A549 (cell line): ENCODE results near the gene CXXC5.
"Not testable (repeated sequence)": the region's sequence is repeated elsewhere in the genome, so short reads cannot be mapped to it uniquely, and the experiment has no call there.

Source experiments
- CBX8 ChIP-seq: fragments of 200-600 bp; sonication (generic); IDR thresholded peaks from 2 replicates; pipeline ENCODE4 v1.6.1; 2016
- CHD2 ChIP-seq: fragments of 150-350 bp; IDR thresholded peaks from 2 replicates; pipeline ENCODE4 v1.6.1; 2014; ENCODE audit warnings: low read length; ENCODE audit not compliant: partially characterized antibody
- CTCF ChIP-seq: fragments of >200 bp; sonication (Bioruptor Twin); formaldehyde crosslinking; IDR thresholded peaks from 3 replicates; pipeline ENCODE4 v1.5.1; 2016
- E2F6 ChIP-seq: IDR thresholded peaks from 2 replicates; pipeline ENCODE4 v1.6.1; 2012; ENCODE audit warnings: low read depth, borderline replicate concordance
- EP300 ChIP-seq, 2 experiments: fragments of >200 bp; sonication (Bioruptor Twin); formaldehyde crosslinking; IDR thresholded peaks; 2 replicates in 1 of 2; 3 replicates in 1 of 2; pipeline ENCODE4 v1.6.1; 2016 to 2017
- HOXB5 ChIP-seq: fragments of 250-450 bp; sonication (Bioruptor Pico); IDR thresholded peaks from 2 replicates; pipeline ENCODE4 v1.5.0; 2020; ENCODE audit warnings: mild to moderate bottlenecking, moderate library complexity
- JUN ChIP-seq, 2 experiments: fragments of >200 bp; sonication (Bioruptor Twin); formaldehyde crosslinking; IDR thresholded peaks; 2 replicates in 1 of 2; 3 replicates in 1 of 2; pipeline ENCODE4 v1.6.1; 2016 to 2017
- NPAS2 ChIP-seq: fragments of 250-450 bp; sonication (Bioruptor Pico); IDR thresholded peaks from 2 replicates; pipeline ENCODE4 v1.8.0; 2022; ENCODE audit warnings: mild to moderate bottlenecking, moderate library complexity, borderline replicate concordance
- POLR2A ChIP-seq: IDR thresholded peaks from 2 replicates; pipeline ENCODE4 v1.6.1; 2012; ENCODE audit warnings: mild to moderate bottlenecking, low read length
- RAD21 ChIP-seq, 2 experiments: fragments of >200 bp in 1 of 2; sonication (Bioruptor Twin) in 1 of 2; formaldehyde crosslinking in 1 of 2; IDR thresholded peaks in 1 of 2; conservative IDR thresholded peaks in 1 of 2; 2 replicates in 1 of 2; 3 replicates in 1 of 2; pipeline ENCODE4 v1.6.1; 2012 to 2018; ENCODE audit warnings: inconsistent platforms in 1 of 2
- RNF2 ChIP-seq: fragments of 200-600 bp; sonication (generic); IDR thresholded peaks from 2 replicates; pipeline ENCODE4 v1.6.1; 2016; ENCODE audit warnings: low read depth, mild to moderate bottlenecking, antibody characterized with exemption, moderate library complexity, borderline replicate concordance
- USF2 ChIP-seq: fragments of 450-650 bp; IDR thresholded peaks from 2 replicates; pipeline ENCODE4 v1.6.1; 2014; ENCODE audit warnings: antibody characterized with exemption
- TF ChIP-seq, protein P1 (sequence below): fragments of 250-450 bp; sonication (Bioruptor Pico); IDR thresholded peaks from 2 replicates; pipeline ENCODE4 v1.5.0; 2021; ENCODE audit warnings: mild to moderate bottlenecking, moderate library complexity, borderline replicate concordance

GRCh38 chr5:139718403-139718802 lies 70.3 kb downstream of the CXXC5 start:
- TF ChIP-seq CTCF; RAD21 (conservative IDR thresholded peaks at IDR 0.05 in 1 of 2, IDR thresholded peaks at IDR 0.05 in 1 of 2); EP300 (IDR thresholded peaks at IDR 0.05); JUN (IDR thresholded peaks at IDR 0.05); NPAS2 (CRISPR knock-in tag); CBX8; HOXB5 (CRISPR knock-in tag); POLR2A; RNF2; USF2; CHD2; E2F6: not testable (repeated sequence)
- TF ChIP-seq, protein P1, sequence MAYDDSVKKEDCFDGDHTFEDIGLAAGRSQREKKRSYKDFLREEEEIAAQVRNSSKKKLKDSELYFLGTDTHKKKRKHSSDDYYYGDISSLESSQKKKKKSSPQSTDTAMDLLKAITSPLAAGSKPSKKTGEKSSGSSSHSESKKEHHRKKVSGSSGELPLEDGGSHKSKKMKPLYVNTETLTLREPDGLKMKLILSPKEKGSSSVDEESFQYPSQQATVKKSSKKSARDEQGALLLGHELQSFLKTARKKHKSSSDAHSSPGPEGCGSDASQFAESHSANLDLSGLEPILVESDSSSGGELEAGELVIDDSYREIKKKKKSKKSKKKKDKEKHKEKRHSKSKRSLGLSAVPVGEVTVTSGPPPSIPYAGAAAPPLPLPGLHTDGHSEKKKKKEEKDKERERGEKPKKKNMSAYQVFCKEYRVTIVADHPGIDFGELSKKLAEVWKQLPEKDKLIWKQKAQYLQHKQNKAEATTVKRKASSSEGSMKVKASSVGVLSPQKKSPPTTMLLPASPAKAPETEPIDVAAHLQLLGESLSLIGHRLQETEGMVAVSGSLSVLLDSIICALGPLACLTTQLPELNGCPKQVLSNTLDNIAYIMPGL = not testable (repeated sequence)
